Coronary artery (tissue), 2 donors: ENCODE data around the gene HSPH1.

Source experiments
- DNase-seq: peaks from one replicate; pipeline ENCODE4 v3.0.0-alpha.2; 2017; ENCODE audit warnings: low spot score
- H3K27ac ChIP-seq, 2 donors: fragments of 200-600 bp; sonication (generic); one replicate each; pipeline ENCODE4 v1.5.1; 2016 to 2019
- H3K4me3 ChIP-seq: fragments of 200-600 bp; sonication (generic); 2 replicates; pipeline ENCODE4 v1.5.1; 2016; ENCODE audit warnings: mild to moderate bottlenecking, moderate library complexity
- TF ChIP-seq, protein P1 (sequence below): fragments of 200-600 bp; sonication (generic); IDR thresholded peaks from one replicate; pipeline ENCODE4 v1.5.1; 2019; ENCODE audit warnings: antibody characterized with exemption

The HSPH1 gene

DNA sequence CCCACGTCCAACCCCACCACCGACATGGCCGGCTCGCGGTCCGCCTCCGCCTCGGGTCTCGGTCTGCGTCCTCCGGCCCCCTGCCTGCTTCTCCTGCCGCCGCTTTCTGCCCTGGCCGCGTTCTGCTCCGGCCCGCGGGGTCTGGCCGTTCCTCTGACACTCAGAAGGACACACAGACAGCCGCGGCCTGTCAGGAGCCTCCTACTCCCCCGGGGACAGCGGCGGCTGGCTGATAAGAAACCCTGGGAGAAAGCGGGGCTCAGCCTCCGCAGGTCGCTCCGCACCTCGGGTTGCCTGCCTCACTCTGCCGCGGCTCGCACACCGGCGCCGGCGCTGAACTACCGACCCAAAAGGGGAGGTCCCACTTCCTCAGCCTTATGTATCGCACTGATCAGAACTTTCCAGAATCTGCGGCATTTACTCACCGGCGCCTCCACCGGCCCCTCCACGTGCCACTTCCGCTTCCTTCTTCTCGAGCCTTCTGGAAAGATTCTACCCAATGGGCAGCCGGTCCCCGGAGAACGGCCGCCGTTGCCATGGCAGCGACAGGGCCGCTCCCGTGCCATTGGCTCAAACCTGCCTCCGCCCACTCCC, at the start of gene HSPH1:
Gene HSPH1 (minus strand): TSS at position 348 of the 594 bp plus-strand sequence. CDS start 322 bp downstream, at position 26.
- H3K27ac ChIP-seq, result peak within 1 kb of the TSS; percentile 90 to 93
- TF ChIP-seq, protein P1, sequence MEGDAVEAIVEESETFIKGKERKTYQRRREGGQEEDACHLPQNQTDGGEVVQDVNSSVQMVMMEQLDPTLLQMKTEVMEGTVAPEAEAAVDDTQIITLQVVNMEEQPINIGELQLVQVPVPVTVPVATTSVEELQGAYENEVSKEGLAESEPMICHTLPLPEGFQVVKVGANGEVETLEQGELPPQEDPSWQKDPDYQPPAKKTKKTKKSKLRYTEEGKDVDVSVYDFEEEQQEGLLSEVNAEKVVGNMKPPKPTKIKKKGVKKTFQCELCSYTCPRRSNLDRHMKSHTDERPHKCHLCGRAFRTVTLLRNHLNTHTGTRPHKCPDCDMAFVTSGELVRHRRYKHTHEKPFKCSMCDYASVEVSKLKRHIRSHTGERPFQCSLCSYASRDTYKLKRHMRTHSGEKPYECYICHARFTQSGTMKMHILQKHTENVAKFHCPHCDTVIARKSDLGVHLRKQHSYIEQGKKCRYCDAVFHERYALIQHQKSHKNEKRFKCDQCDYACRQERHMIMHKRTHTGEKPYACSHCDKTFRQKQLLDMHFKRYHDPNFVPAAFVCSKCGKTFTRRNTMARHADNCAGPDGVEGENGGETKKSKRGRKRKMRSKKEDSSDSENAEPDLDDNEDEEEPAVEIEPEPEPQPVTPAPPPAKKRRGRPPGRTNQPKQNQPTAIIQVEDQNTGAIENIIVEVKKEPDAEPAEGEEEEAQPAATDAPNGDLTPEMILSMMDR, result no peak
- peak within 1 kb of the TSS; percentile 92 for H3K4me3 ChIP-seq
- peak; percentile 100 for DNase-seq

DNA sequence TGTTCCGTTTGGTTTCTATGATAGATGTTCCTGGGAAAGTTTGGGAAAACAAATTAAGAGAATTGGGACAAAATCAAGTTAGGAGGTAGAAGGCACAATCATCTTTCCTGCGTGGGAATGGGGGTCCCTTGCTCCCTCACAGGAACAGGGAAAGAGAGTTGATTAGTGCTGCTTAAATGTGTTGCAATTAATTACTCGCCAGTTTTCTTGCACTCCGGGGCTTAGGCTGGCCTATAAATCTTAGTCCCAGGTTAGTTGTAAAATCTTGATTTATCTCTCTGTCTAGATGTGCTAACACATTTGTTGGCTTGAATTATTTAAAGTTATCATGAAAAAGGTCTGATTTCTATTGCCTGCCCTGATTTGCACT, 48.1 kb upstream of the HSPH1 start:
- H3K27ac ChIP-seq, result no peak overlapping the region
- H3K4me3 ChIP-seq, result no peak overlapping the region

DNA sequence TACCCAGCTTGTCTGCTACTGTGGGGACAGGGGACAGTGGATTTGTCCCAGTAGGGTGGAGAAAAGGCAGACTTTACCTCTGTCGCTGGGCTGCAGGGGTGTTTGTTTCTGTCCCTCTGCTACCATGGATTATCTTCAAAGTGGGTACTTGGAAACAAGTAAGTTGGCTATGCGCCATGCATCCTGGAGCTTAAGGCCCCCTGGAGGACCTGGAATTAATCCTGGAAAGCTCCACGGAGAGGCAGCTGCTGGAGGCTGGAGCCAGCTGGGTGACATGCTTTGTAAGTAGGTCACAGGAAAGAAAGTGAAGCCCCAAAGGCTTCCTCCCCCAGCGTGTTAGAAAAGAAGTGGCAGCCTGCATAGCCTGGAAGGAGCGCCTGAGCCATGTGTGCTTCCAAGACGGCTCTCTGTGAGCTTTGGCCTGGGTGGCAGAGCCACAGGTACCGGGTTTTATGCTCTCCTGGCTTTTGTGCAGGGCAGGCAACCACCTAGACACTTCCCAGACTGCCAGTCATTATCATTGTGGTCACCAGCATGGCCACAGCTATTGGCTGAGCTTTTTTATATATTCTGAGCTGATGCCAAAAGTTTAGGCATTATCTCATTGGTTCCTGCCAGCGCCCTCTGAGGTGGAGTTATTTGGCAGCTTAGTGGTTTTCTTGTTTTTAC, 47.6 kb upstream of the HSPH1 start:
- no peak for DNase-seq
- H3K27ac ChIP-seq, result no peak overlapping the region
- H3K4me3 ChIP-seq, result no peak overlapping the region
- TF ChIP-seq, protein P1, result no peak

More for the DNA sequence above, 48.1 kb upstream of the HSPH1 start:
- TF ChIP-seq, protein P1, result no peak
- no peak for DNase-seq

- H3K4me3 ChIP-seq, result no peak overlapping the region
- H3K27ac ChIP-seq, result no peak overlapping the region
- DNase-seq, result no peak
- TF ChIP-seq, protein P1, result no peak
These were observed 46.9 kb upstream of the HSPH1 start for GRCh38 chr13:31208559-31209122.

DNA sequence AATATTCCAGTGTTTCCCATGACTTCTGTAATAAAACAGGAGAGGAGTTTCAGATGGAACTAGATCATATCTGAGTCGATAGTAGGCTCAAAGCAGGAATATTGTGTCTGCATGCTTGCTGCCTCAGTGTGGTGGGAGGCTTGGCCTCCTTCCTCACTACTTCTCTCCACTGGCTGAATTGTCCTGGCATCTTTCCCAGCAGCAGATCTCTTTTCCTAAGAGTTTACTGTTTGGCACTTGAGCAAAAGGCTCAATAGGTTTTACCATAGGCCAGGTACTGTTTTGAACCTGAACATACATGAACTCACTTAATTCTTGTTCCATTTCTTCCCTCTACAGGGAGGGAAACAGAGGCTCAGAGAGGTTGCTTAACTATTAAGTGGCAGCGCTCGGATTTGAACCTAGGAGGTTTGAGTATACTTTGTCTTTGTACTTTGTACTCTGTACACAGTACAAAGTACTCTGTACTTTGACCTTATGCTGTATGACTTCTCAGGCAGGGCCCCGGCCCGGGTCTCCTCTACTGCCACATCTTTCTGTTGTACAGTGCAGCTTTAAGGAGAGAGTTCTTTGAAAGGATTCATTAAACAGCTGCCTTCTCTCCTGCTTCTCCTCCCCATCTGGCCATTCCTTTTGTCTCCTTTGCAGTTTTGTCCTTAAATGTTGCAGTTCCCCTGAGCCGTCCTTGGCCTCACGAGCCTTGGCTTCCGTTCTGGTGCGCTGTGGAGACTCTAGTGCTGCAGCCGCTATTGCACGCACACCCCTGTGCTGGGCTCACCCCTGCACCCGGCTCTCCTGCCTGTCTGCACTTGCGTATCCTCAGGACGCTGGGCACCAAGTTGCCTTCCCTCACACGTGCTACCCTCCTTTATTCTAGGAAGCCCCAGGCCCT, 46.2 kb upstream of the HSPH1 start:
- H3K27ac ChIP-seq, result no peak overlapping the region
- no peak for DNase-seq
- no peak overlapping the region for H3K4me3 ChIP-seq
- TF ChIP-seq, protein P1, result no peak

- TF ChIP-seq, protein P1, result no peak
- no peak overlapping the region for H3K27ac ChIP-seq
- DNase-seq, result no peak
- no peak overlapping the region for H3K4me3 ChIP-seq
These were observed 42.9 kb upstream of the HSPH1 start for GRCh38 chr13:31204592-31204991.
